AG09309 (cell line): ENCODE measurements around the gene AKIP1.
"Not testable (repeated sequence)": the region's sequence is repeated elsewhere in the genome, so short reads cannot be mapped to it uniquely, and the experiment has no call there.

ENCODE experiments used
- DNase-seq: peaks from one replicate; pipeline ENCODE4 v3.0.0-alpha.2; 2010; ENCODE audit warnings: low read depth
- H3K4me3 ChIP-seq: 2 replicates; pipeline ENCODE4 v1.5.1; 2011; ENCODE audit warnings: mild to moderate bottlenecking, low read depth, low read length, moderate library complexity; ENCODE audit not compliant: control insufficient read depth
- TF ChIP-seq, protein P1 (sequence below): IDR thresholded peaks from 2 replicates; pipeline ENCODE4 v1.5.1; 2011; ENCODE audit warnings: mild to moderate bottlenecking, low read depth, low read length, inconsistent platforms; ENCODE audit not compliant: insufficient read depth, control insufficient read depth; ENCODE audit errors: missing control alignments

AKIP1 gene

GRCh38 chr11:8871171-8871775, 39.7 kb upstream of the AKIP1 start:
- peak overlapping the region; percentile 69 for H3K4me3 ChIP-seq
- peak; percentile 76 for DNase-seq
- TF ChIP-seq, protein P1, sequence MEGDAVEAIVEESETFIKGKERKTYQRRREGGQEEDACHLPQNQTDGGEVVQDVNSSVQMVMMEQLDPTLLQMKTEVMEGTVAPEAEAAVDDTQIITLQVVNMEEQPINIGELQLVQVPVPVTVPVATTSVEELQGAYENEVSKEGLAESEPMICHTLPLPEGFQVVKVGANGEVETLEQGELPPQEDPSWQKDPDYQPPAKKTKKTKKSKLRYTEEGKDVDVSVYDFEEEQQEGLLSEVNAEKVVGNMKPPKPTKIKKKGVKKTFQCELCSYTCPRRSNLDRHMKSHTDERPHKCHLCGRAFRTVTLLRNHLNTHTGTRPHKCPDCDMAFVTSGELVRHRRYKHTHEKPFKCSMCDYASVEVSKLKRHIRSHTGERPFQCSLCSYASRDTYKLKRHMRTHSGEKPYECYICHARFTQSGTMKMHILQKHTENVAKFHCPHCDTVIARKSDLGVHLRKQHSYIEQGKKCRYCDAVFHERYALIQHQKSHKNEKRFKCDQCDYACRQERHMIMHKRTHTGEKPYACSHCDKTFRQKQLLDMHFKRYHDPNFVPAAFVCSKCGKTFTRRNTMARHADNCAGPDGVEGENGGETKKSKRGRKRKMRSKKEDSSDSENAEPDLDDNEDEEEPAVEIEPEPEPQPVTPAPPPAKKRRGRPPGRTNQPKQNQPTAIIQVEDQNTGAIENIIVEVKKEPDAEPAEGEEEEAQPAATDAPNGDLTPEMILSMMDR = no peak

- no peak overlapping the region for H3K4me3 ChIP-seq
- no peak for DNase-seq
- TF ChIP-seq, protein P1 = no peak
These were observed 39.0 kb upstream of the AKIP1 start for GRCh38 chr11:8871962-8872361.

DNA sequence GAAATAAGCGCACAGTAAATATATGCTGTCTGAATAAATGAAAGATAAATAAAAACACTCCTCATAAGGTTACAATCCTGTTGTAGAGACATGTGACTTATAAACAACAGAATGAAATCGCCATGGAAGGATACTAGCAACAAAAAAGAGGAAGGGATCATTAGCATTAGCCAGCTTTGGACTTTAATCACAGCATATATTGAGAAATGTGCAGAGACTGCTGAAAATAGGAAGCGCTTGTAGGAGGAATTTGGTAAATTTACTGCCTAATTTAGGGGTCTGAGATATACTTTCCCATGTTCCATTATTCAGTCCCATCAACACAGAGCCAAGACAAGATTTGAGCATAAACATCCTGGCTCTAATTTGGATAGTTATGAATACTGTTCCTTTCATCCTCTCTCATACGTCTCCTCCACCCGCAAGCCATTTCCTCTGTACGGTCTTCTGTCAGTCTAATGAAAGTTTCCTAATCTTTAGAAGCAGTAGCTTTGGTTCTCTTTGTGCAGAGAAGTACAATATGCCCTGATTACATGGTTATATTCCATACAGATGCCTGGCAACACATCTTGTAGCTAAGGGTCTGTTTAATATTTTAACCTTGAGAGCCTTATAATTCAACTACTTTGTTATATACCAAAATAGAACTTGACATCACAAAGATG, 37.1 kb upstream of the AKIP1 start:
- H3K4me3 ChIP-seq = no peak overlapping the region
- TF ChIP-seq, protein P1 = no peak
- no peak for DNase-seq

- TF ChIP-seq, protein P1 = no peak
These were observed 32.2 kb upstream of the AKIP1 start for GRCh38 chr11:8878771-8879170.

GRCh38 chr11:8881585-8881984, 29.4 kb upstream of the AKIP1 start:
- not testable (repeated sequence) for DNase-seq, H3K4me3 ChIP-seq

More at GRCh38 chr11:8878771-8879170, 32.2 kb upstream of the AKIP1 start:
- no peak overlapping the region for H3K4me3 ChIP-seq
- DNase-seq = no peak

- DNase-seq = no peak
- TF ChIP-seq, protein P1 = no peak
- H3K4me3 ChIP-seq = no peak overlapping the region
These were observed 24.7 kb upstream of the AKIP1 start for GRCh38 chr11:8886322-8886721.

GRCh38 chr11:8891185-8891584, 19.8 kb upstream of the AKIP1 start:
- not testable (repeated sequence) for DNase-seq, H3K4me3 ChIP-seq
